ENCODE results near the gene SOX1.

GRCh38 chr13:112079696-112080095 lies 12.7 kb downstream of the SOX1 start:
- no peak for TF ChIP-seq POLR2A (IDR thresholded peaks at IDR 0.05)
- TF ChIP-seq CTCF (IDR thresholded peaks at IDR 0.05) = no peak
- TF ChIP-seq EP300 (IDR thresholded peaks at IDR 0.05) = no peak
- no peak for TF ChIP-seq POLR2AphosphoS5 (IDR thresholded peaks at IDR 0.05)
